Stimulated activated CD8-positive, alpha-beta memory T cell treated with anti-CD3 and anti-CD28 coated beads, Interleukin-15, amount 100 ng/mL, for 1 hour (primary cell): ENCODE results near the gene CREB5.
A peak's percentile ranks its signal among the peaks of the same experiment; 100 is the strongest.

Experiments
- DNase-seq: peaks from one replicate; pipeline ENCODE4 v3.0.0-alpha.2; 2020; ENCODE audit warnings: low read depth

CREB5 gene

DNA sequence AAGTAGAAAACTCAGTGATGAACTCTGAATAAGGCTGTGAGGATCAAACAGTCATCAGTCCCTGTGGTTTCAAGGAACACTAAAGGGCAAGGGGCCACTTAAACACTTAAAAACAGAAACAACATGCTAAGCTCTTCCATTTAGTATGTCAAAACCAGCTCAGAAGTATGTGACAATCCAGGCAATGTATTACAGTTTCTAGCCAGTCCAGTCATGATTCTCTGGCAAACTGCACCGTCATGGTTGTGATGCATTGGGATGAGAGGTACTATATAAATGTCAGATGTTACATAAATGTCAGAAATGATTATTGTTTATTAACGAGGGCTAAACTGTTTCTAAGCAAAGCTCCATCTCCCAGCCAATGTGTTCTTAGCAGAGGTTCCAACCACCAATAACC lies 4.7 kb upstream of the CREB5 start:
- DNase-seq: no peak

DNA sequence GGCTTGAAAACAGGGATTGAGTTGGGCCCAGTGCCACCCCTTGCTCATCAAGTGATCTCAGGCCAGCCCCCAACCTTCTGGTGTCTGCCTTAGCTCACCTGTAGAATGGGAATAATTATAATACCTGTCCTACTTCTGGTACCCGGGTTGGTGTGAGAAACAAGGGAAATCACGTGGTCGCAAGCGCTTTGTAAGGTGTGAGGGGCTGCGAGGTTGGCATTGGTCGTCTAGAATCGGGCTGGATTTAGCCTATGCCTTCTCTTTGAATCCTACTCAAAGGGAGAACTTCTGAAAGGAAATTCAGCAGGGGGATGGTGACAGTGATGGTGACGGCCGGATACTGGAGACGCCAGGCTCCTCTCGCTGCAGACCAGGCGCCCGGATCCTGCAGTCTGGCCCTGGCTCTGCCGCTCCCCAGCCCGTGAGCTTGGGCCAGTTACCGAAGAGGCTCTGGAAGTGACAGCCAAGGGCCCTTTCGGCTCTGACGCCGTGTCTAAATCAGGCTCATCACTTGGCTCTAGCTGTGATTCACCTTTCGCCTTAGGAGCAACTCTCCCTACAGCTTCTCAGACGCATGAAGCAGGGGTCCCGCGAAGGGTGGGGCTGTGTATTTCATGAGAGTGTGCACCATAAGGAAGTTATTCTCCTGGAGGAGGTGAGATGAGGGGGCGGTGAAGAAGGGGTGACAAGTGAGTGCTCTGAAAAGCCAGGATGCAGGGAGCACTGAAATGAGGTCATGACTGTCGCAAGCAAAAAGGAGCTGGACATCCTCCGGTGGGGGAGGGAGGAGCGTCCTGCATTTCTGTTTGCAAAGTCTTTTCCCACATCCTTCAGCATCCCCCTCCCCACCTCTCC lies 4.0 kb upstream of the CREB5 start:
- DNase-seq: no peak

DNA sequence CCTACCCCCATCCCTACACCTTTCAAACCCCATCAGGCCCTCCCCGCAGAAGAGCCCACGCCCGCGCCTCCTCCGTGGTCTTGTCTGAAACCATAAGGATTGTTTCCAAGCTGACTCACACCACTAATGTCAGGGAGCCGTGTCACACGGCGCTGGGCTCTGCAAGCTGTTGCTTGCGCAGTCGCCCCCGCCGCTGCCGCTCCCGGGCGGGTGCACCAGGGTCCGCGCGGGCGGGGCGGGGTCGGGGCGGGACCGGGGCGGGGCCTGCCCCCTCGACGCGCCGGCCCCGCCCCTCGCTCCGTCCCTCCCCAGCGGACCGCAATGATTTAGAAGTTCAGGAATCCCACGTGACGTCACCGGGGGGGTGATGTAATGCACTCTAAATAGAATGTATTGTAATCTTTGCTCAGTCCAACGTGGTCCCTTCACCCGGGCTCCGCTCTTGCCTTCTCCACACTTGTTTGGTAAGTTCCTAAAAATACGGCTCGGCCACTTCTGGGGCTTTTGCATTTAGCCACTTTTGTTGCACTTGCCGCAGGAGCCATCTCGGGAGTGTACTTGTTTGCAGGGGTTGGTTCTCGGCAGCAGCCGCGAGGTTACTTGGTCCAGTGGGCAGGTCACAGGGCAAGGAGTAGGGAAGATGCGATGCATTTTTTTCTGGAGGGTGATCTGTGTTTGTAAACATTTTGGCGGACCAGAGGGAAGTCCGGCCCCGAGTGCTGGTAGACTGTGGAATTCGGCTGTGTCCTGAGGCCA lies 3.2 kb upstream of the CREB5 start:
- DNase-seq: peak; percentile 20

DNA sequence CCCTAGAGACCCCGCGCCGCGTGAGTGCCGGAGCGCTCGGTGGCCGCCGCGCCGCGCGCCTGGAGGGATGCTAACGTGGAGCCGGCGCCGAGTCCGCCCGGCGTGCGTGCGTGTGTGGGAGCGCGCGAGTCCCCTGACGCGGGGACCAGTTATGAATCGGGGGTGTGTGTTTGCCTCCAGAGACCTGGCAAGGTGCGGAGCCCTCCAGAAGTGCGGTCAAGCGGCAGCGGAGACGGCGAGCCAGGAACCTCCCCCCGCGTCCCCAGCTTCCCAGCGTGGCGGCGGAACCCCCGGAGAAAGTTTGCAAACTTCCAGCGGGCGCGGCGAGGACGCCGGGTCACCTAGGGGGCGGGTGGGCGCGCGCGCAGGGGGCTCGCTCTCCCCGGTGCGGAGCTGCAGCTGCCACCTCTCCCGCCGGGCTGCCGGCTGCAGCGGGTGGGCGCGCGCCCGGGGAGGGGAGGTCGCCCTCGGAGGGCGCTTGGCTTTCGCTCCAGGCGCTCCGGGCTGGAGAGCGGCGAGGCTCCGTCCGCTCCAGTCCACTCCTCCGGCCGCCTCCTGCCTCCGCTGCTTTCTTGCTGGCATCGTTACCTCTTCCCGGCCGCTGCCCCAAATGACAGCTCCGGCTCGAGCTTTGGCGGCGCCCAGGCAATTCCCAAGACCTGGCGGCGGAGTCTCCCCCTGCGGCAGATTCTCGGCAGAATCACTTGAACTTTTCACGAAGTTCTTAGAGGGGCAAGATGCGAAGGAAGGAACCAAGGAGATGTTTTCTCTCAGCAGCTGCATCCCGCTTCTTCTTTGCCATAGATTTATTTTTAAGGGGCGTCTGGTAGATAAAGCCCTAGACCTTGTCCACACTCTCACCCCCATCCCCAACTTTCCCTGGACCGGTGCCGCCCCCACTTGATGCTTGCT lies 2.3 kb upstream of the CREB5 start:
- DNase-seq: no peak

DNA sequence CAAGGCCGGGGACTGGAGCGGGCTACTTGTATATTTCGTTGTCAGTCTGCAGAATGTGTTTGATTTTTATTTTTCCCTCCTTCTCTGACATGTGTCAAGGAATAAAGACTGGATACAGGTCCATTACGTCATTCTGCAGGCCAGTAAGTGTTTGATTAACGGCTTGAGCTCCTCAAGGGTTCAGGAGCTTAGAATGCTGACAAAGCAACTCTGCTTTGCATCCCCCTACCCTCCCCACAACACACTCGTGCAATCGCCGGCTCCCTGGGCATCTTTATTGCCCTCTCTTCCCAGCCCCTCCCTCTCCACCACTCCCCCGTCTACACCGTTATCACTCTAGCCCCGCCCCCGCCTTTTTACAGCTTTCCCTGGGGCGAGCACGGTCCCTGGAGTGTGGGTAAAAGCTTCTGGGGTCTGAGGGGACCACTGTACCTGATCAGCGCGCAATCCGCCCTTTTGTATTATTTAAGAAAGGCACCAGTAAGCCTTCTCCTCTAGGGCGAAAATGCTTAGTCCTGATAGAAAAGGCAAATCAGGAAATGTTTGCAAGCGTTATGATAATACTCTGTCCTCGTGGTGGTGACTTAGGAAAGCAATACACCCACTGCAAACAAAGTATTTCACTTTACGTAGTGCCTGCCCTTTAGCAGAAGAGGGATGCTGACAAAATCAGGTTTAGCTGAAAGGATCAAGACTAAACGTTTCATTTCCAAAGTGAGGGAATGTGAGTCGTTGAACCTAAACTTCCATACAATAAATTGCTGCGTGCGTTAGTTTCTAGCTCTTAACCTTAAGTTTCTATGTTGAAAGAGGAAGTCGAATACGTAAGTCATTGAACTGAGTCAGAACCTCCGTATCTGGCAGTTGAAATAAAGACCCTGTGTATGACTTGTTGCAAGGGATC lies 1.4 kb upstream of the CREB5 start:
- no peak for DNase-seq

DNA sequence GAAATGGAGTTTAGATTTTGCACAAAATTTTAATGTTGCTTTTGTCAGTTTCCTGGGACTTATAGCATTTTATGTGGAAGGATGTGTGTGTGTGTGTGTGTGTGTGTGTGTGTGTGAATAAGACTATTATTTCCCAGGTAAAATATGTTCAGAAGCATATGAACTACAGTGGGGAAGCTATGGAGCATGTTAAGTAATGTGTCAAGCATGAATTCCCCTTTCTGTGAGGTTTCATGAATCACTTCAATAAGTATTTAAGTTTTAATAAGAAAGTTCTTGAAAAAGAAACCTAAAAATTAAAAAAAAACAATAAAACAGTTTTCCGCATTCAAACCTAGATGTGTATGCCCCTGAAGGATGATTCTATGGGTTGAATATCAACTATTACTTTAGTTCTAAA lies 693 bp downstream of the CREB5 start:
- DNase-seq: no peak

DNA sequence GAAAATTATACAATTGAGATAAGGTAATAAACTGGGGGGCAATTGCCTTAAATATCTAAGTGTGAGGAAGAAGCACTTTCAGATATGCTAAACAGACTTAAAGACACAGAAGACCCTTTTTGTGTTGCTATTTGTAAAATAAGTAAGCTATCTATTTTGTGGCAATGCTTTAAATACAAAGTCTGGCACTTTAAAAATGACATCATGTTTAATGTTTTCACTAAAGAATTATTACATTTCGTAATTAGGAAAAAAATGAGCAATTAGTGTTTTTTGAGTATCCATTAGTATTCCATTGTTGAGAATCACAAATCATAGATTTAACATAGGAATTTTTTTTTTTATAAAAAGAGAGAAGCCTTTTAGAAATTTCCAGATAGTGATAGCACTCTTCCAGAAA lies 2.1 kb downstream of the CREB5 start:
- DNase-seq: no peak

DNA sequence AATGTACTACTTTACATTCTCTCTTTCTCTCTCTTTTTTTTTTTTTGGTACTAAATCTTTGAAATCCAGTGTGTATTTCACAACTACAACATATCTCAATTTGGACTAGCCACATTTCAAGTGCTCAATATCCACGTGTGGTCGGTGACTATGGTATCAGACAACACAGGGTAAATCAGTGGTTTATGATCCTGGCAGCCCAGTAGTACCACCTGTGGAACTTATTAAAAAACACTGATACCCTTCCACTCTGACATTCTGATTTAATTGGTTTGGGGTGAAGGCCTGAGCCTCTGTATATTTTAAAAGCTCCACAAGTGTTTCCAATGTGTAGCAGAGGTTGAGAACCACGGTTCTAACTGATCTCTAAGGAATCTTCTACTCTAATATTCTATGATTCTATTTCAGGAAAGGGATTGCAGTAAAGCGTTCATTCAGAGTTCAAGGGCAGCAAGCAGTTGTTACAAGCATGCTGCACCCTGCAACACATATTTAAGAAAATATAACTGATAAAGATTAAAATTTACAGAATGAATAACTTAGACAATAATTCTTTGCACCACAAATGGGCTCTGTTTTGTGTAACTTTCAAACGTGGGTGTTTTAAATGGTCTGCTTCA lies 5.1 kb downstream of the CREB5 start:
- DNase-seq: no peak

DNA sequence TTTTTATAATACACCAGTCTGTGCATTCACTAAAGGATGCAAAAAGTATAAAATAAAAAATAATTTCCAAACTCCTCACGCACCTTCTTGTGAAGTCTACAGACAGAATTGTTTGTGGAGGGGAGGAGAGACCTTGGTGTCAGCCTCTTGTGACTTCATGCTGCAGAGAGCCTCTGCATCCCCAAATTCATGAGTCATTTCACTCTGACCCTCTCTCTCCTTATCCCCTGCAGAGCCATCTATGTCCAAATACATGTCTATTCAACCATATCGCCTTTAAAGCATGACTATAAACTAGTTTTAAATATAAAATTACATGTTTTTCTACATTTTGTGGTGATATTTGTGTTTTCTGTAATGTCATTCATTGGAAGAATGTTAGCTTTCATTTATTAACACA lies 6.0 kb downstream of the CREB5 start:
- no peak for DNase-seq

DNA sequence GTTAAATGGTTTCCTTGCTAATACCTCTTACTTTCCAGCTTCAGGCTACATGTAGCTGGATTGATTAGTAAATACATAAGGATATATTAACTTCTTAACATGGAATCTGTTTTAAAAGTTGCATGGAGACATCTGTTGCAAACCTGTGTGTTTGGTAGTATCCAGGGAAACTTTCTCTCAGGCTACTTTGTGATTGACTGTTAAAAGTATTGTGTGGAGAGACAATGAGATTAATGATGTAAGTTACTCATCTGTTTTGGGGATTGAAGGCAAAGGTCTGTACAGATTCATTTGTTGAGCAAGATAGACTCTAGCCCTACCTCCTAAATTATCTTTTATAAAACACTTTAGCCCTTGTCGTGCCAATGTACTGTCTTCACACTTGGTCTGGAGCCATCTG lies 6.6 kb downstream of the CREB5 start:
- no peak for DNase-seq

DNA sequence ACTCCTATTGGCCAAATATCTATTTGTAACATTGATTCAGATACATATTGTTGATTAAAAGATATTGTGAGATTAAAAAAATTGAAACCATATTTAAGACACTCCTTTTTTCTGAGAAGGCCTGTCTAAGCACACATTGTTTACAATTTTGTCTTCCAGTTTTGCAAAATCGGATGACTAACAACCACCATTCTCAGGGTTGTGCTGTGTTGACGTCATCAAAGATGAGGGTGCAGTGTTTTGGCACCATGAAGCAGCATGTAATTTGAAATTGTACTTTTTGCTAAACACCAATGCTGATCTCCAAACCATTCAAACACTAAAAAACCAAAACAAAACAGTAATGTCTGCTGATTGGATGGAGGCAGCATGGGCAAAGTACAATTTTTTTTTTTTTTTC lies 7.4 kb downstream of the CREB5 start:
- no peak for DNase-seq

DNA sequence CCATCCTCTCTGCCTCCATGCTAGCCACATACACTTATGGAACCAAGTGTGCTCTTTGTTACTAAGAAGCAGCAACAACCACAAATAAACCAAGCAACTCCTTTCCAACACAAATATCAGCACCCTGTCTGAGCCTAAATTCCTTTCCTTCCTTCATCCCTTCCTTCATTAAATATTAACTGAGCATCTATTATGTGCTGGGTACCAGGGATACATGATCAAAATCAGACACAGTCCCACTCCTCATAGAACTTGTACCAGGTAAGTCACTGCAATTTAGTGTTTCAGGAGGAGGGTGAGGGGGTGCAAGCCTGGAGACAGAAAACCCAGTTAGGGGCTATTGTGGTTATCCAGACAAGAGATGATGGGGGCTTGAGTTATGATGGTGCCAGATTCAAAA lies 10.8 kb downstream of the CREB5 start:
- no peak for DNase-seq

DNA sequence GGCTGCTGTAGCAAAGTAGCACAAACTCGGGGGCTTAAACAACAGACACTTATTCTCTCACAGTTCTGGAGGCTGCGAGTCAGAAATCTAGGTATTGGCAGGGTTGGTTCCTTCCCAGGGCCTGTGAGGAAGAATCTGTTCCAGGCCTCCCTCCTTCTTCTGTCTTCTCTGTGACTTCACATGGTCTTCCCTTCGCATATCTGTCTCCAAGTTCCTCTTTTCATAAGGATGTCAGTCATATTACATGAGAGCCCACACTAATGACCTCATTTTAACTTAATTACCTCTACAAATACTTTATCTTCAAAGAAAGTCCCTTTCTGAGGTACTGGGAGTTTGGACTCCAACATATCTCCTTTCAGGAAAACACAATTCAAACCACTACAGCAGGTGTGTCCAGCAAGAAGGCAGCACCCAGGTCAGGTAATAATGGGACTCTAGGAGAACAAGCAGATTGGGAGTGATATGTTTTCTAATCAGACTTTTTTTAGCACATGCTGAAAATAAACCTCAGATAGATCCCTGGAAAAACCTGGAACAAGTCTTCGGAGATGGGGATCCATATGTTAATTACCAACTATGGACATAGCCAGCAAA lies 11.7 kb downstream of the CREB5 start:
- no peak for DNase-seq

DNA sequence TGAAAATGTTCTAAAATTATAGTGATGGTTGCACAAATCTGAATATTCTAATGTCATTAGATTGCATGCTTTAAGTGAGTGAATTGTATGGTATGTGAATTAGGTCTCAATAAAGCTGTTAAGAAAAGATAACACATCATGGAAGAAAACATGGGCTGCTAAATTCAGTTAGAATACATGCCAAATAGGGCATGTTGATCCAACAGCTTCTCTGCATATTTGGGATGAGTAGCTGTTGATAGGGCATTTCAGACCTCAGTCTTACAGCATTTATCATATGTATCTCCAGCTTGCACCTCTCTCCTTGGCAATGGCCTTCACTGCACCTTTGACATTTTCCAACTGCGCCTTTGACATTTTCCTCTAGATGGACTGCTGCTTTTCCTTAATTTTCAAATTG lies 13.2 kb downstream of the CREB5 start:
- DNase-seq: no peak

DNA sequence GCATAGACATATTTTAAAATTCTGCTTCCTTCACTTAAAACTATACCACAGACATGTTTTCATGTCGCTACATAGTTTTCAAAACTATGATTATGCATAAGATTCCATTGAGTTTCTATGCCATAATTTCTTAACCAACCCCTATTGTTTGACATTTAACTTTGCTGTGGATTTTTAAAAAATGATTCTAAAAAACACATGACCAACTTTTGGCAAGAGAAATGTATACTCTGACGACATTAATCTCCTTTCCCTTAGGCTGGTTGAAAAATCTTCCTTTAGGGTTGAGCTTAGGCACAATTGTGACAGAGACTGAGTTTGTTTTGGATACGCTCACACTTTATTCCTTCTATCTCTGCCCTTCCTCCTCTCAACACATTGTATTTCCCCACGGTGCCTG lies 14.9 kb downstream of the CREB5 start:
- DNase-seq: no peak

DNA sequence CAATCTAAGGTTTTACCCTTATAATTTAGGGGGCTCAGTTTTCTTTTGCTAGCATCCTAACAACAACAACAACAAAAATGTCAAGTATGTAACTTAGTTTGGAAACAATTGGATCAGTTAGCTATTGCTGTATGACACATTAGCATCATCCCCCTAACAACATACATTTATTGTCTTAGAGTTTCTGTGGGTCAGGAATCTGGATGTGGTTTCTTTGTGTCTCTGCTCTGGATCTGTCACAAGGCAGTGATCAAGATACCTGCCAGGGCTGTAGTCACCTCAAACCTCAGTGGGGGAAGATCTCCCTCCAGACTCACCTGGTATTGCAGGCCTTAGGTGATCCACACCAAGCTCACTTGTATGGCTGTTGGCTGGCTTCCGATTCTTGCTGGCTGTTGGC lies 18.3 kb downstream of the CREB5 start:
- no peak for DNase-seq

DNA sequence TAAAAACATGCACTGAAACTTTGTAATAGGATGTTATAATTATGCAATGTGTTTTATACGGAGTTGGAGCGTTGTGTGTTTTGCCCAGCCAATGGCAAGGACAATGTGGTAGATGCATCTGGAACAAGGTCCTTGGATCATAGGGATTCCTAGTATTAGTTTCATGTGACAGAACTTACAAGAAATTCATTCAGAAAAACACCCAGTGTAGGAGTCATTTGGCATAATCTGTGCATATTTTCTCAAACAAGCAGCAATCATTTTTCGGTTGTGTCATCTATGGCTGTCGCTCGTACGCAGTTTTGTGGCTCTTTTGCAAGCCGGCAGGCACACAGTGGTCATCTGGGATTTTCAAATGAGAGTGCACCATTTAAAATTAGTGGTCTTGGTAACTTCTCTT lies 19.8 kb downstream of the CREB5 start:
- DNase-seq: no peak

DNA sequence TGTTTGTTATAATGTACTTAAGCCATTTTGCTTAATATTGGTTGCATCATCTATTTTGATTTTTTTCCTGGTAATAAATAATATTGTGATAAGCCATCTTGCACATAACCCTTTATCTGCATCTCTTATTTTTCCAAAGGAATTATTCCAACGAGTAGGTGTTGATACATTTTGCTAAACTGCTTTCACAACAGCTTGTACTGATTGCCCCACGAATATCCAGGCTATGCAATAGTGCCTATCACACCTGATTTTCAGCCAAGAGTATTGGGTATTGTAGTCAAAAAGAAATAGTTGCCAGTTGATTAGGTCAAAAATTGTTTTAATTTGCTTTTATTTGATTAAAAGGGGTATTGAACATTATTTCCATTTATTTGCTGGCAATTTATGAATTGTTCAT lies 20.7 kb downstream of the CREB5 start:
- DNase-seq: no peak

DNA sequence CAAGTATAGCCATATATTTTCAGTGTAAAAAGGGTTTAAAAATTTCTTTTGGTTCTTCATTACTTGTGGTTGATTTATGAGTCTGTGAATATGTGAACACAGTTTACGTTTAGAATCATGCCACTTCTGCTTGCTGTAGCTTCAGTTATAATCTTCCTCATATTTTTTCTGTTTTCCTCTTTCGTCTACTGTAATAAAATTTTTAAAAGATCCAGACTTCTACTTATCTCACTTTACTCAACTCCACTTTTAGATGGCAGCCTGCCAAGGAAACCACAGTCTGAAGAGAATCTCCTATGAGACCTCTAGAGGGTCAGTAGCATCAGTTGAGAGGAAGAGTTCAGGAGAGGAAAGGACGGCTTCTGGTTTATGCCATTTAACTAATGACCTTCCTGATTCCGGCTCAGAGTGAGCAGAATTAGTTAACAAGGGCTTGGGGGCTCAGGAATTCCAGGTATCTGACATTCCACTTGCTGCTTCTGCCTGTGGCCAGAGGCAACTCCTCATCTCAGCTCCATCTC lies 21.4 kb downstream of the CREB5 start:
- DNase-seq: no peak

DNA sequence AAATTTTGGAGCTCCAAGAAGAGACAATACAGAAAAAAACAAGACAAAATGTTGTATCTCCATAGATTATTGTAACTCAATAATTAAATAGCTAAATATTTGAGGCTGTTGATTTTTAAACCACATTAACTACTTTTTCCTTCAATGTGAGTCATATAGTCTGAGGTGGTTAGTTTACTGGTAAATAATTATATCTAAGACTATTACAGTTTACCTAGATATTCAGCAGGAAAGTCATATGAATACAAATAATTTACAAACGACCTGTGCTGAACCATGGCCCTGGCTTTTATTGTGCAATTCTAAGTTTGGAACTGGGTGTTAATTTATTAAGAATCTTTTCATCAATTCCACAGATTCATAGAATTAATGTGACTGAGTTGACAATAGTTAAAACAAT lies 22.2 kb downstream of the CREB5 start:
- DNase-seq: no peak
